Muscle layer of colon (tissue), 2 donors: ENCODE results near the gene SEC14L6.

Experiments used
- H3K27ac ChIP-seq: one replicate; pipeline ENCODE4 v1.7.0; 2013; ENCODE audit warnings: low read depth, mild to moderate bottlenecking, low read length, moderate library complexity
- H3K27me3 ChIP-seq, 2 donors: one replicate each; pipeline ENCODE4 v1.7.0; 2013; ENCODE audit warnings: low read length in 2 of 2, mild to moderate bottlenecking in 2 of 2; ENCODE audit not compliant: insufficient read depth in 2 of 2, control insufficient read depth in 1 of 2
- H3K36me3 ChIP-seq: one replicate; pipeline ENCODE4 v1.7.0; 2013; ENCODE audit warnings: mild to moderate bottlenecking, low read length; ENCODE audit not compliant: insufficient read depth
- H3K4me1 ChIP-seq: one replicate; pipeline ENCODE4 v1.7.0; 2013; ENCODE audit warnings: mild to moderate bottlenecking, low read length; ENCODE audit not compliant: insufficient read depth
- H3K4me3 ChIP-seq, 2 donors: one replicate each; pipeline ENCODE4 v1.7.0; 2013; ENCODE audit warnings: low read length in 2 of 2, low read depth in 1 of 2, mild to moderate bottlenecking in 1 of 2, moderate library complexity in 1 of 2
- H3K9ac ChIP-seq: one replicate; pipeline ENCODE4 v1.7.0; 2013; ENCODE audit warnings: low read length
- H3K9me3 ChIP-seq: one replicate; pipeline ENCODE4 v1.7.0; 2013; ENCODE audit warnings: mild to moderate bottlenecking, low read length
- donor health status: abdominal sarcoma.
- donor health status: Adenocarcinoma of cecum.

Gene SEC14L6

DNA sequence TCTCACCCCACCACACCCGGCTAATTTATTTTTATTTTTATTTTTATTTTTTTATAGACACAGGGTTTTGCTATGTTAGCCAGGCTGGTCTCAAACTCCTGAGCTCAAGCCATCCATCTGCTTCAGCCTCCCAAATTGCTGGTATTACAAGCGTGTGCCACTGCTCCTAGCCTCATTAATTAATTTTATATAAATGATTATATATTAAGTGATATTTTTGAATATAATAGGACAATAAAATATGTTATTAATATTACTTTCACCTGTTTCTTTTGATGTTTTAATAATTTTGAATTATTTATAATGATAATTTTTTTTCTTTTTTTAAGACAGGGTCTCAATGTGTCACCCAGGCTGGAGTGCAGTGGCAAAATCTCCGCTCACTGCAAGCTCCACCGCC lies 38.9 kb downstream of the SEC14L6 start:
- no peaks in the 10 kb centered on the region for H3K9me3 ChIP-seq
- H3K27me3 ChIP-seq, result peaks cover 0 to 23% of the 10 kb centered on the region in 2 donors
- H3K27ac ChIP-seq, result no peak overlapping the region

DNA sequence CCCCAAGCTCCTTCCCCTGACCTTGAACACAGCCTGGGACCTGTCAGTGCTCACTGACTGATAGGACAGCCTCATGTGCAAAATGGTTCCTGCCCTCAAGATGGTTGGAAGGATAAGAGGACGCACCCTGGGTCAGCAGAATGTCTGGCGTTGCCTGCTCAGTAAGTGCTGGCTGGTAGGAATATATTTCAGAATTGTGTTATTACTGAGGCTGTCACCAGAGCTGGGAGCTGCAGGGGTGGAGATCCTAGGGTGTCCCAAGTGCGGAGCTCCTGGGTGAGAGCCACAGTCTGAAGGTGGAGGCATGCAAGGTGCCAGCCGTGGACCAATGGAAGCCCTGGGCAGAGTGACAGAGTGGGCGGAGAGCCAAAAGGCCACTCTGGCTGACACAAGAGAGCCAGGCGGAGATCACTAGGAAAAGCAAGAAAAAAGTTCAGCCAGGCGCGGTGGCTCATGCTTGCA lies 40.0 kb downstream of the SEC14L6 start:
- Histone ChIP-seq H3K27me3 (peaks cover 6 to 23% of the 10 kb centered on the region in 2 donors), H3K9me3 (no peaks in the 10 kb centered on the region), H3K4me1 (no peaks in the 10 kb centered on the region), H3K4me3 (no peak overlapping the region), H3K9ac (no peak overlapping the region), H3K27ac (no peak overlapping the region), H3K36me3 (no peaks in the 10 kb centered on the region)

More for the DNA sequence above, 38.9 kb downstream of the SEC14L6 start:
- no peak overlapping the region for H3K9ac ChIP-seq
- H3K36me3 ChIP-seq, result no peaks in the 10 kb centered on the region
- no peaks in the 10 kb centered on the region for H3K4me1 ChIP-seq
- no peak overlapping the region for H3K4me3 ChIP-seq

DNA sequence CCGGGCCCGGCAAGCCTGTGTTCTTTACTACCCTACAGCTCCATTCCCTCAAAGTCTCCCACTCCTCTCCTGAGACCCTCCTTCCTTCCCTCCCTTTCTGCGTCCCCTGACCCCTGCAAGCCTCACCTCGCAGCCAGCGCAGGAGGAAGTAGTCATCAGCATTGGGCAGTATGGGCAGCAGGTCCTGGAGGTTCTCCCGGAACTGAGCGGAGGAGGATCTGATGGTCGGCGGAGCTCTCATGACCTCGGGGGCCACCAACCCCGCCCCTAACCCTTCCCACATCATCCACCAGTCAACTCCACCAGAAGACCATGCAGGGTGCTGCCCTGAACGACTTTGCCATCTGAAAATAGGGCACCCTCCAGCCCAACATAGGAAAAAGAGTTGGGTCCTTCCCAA lies 43.0 kb downstream of the SEC14L6 start:
- peaks cover 6 to 23% of the 10 kb centered on the region in 2 donors for H3K27me3 ChIP-seq
- no peaks in the 10 kb centered on the region for H3K9me3 ChIP-seq
- no peaks in the 10 kb centered on the region for H3K4me1 ChIP-seq
- no peak overlapping the region for H3K9ac ChIP-seq
- no peaks in the 10 kb centered on the region for H3K36me3 ChIP-seq
- H3K27ac ChIP-seq, result no peak overlapping the region
- H3K4me3 ChIP-seq, result no peak overlapping the region

DNA sequence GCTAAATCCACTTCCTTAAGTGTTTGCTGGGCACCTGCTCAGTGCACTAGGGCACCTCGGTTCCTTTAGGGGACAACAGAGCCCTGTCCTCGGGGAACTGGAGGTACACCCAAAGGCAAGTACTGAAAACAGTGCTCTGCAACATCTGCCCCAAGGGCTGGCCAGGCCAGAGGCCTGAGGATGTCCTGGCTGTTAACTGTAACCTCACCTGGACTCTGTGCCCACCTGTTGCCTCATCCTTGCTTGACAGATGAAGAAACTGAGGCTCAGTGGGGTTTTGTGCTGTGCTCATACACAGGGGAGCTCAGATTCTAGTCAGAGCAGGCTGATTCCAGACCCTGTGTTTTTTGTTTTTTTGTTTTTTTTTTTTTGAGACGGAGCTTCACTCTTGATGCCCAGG lies 43.6 kb downstream of the SEC14L6 start:
- no peak overlapping the region for H3K9ac ChIP-seq
- peaks cover 6 to 23% of the 10 kb centered on the region in 2 donors for H3K27me3 ChIP-seq

DNA sequence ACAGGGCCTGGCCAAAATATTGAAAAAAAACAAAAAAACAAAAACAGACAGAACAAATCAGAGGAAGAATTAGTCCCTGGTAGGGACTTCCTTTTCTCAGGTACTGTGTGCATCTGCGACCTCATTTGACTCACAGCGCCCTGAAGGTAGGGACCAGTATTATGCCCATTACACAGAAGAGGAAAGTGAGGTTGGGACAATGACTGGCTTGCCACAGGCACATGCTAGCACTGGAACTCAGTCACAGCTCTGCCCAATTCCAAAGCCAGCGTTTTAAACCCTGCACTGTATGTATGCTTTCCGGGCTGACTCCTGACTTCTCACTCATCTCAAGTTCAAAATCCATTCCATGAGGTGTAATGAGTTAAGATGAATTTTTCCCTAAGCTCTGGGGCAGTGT lies 44.4 kb downstream of the SEC14L6 start:
- Histone ChIP-seq H3K4me1 (no peaks in the 10 kb centered on the region), H3K36me3 (no peaks in the 10 kb centered on the region), H3K27me3 (peaks cover 6 to 23% of the 10 kb centered on the region in 2 donors), H3K4me3 (no peak overlapping the region), H3K9me3 (no peaks in the 10 kb centered on the region), H3K9ac (no peak overlapping the region), H3K27ac (no peak overlapping the region)

More for the DNA sequence above, 43.6 kb downstream of the SEC14L6 start:
- no peaks in the 10 kb centered on the region for H3K36me3 ChIP-seq
- H3K4me3 ChIP-seq, result no peak overlapping the region
- H3K27ac ChIP-seq, result no peak overlapping the region
- H3K4me1 ChIP-seq, result no peaks in the 10 kb centered on the region
- no peaks in the 10 kb centered on the region for H3K9me3 ChIP-seq

DNA sequence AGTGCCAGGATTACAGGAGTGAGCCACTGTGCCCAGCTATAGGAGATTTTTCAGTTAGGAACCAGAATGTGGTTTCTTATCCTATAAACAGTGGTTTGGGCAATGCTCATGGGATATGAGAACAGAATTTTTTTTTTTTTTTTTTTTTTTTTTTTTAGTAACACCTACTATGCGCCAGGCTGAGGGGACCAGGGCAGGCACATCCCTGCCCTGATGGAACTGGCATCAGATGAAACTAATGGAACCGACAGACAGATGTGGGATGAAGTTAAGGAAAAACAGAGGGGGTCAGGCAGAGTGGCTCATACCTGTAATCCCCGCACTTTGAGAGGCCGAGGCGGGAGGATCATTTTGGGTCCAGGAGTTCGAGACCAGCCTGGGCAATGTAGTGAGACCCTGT lies 45.9 kb downstream of the SEC14L6 start:
- no peaks in the 10 kb centered on the region for H3K9me3 ChIP-seq
- H3K27ac ChIP-seq, result no peak overlapping the region
- H3K27me3 ChIP-seq, result peaks cover 6 to 20% of the 10 kb centered on the region in 2 donors
- H3K9ac ChIP-seq, result no peak overlapping the region
- no peak overlapping the region for H3K4me3 ChIP-seq
- H3K36me3 ChIP-seq, result no peaks in the 10 kb centered on the region
- no peaks in the 10 kb centered on the region for H3K4me1 ChIP-seq

DNA sequence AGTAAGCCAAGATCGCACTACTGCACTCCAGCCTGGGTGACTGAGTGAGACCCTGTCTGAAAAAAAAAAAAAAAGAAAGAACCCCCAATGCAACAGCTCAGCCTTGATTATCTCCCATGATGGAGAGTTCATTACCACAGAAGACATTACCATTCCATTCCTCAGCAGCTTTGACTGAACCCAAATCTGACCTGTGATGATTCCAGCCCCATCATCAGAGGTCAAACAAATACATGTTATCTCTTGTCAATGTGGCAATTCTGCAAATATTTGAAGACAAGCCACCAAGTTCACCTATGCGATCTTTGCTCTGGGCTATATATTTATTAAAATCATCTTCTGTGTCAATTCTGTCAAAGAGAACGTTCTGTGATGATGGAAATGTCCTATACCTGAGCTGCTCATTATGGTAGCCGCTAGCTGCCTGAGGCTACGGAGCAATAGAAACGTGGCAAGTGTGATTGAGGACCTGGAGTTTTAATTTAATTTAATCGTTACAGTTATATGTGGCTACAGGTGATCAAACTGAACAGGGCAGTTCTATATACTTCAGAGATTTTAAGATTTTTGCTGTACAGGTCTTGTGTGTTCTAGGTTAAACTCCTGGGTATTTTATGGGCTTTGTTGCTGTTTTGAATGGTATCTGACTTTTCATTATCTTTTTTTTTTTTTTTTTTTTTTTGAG lies 48.9 kb downstream of the SEC14L6 start:
- H3K9me3 ChIP-seq, result no peaks in the 10 kb centered on the region
- no peaks in the 10 kb centered on the region for H3K36me3 ChIP-seq
- H3K27ac ChIP-seq, result no peak overlapping the region
- no peaks in the 10 kb centered on the region for H3K4me1 ChIP-seq
- no peak overlapping the region for H3K4me3 ChIP-seq
- H3K9ac ChIP-seq, result no peak overlapping the region
- peaks cover 0 to 6% of the 10 kb centered on the region in 2 donors for H3K27me3 ChIP-seq

DNA sequence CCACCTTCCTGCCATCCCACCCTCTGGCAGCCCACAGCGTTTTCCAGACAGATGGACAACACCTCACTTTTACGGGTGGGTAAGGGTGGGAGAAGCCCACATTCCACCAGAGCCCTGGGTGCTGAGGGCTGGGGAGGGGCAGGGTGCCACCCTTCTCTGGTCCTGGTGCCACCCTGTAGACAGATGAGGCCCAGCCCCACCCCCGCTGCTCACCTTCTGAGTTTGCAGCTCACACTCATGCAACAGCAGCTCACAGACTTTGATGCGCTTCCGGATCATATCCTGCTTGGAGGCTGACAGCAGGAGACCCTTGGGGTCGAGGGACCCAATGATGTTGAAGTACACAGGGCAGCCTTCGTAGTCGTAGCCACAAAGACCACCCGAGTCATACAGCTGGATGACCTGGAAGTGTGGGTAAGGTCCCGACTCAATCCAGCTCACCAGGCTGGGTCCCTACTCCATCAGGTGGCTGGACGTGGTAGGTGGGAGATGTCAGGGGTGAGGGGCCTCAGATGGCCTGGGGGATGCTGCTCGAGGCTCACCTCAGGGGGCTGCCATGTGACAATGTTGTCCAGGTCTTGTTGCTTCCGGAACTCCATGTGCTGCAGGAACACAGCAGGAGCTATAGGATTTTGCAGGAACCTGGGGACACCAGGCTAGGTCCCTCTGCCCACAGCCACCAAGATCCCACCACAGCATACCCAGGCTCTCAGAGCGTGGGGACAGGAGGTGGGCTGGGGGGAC lies 51.3 kb downstream of the SEC14L6 start:
- Histone ChIP-seq H3K9me3 (no peaks in the 10 kb centered on the region), H3K27ac (no peak overlapping the region), H3K9ac (no peak overlapping the region), H3K36me3 (no peaks in the 10 kb centered on the region), H3K4me3 (no peak overlapping the region), H3K4me1 (no peaks in the 10 kb centered on the region), H3K27me3 (no peaks in the 10 kb centered on the region)

DNA sequence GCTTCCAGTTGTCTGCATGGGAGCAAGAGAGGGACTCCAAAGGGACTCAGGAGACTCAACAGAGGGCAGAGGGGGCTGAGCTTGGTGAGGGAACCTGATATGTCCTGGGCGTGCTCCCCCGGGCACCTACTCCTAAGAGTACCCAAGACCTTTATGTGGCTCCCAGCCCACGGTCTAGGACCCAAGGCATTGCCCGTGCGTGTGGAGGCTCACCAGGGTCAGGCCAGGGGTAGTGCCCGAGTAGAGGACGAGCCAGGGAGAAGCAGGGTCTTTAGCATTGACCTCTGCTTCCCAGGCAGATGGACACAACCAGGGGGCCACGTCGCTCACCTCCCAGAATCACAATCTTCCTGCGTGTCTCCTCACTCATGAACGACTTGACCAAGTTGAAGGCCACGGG lies 54.4 kb downstream of the SEC14L6 start:
- Histone ChIP-seq H3K36me3 (no peaks in the 10 kb centered on the region), H3K27ac (no peak overlapping the region), H3K4me1 (no peaks in the 10 kb centered on the region), H3K4me3 (no peak overlapping the region), H3K27me3 (no peaks in the 10 kb centered on the region), H3K9me3 (no peaks in the 10 kb centered on the region), H3K9ac (no peak overlapping the region)

DNA sequence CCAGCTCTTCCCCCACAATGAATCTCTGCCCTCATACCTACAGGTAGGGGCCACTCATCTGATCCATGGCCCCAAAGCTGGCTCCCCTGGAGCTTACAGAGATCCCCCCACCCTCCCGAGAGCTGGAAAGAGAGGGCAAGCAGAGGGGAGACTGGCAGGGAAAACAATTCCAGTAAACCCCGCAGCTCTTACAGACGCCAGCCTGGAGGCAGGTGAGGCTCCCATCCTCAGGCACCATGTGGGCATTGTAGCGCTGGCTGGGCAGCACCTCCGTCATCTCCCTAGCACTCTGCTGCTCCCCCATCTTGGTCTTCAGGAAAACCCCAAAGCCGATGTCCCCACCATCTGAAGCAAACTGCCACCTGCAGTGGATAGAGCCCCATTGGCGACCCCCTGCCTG lies 55.2 kb downstream of the SEC14L6 start:
- no peak overlapping the region for H3K27ac ChIP-seq
- H3K4me3 ChIP-seq, result no peak overlapping the region
- no peaks in the 10 kb centered on the region for H3K9me3 ChIP-seq
- no peaks in the 10 kb centered on the region for H3K4me1 ChIP-seq
- no peak overlapping the region for H3K9ac ChIP-seq
- H3K36me3 ChIP-seq, result no peaks in the 10 kb centered on the region
- H3K27me3 ChIP-seq, result no peaks in the 10 kb centered on the region

DNA sequence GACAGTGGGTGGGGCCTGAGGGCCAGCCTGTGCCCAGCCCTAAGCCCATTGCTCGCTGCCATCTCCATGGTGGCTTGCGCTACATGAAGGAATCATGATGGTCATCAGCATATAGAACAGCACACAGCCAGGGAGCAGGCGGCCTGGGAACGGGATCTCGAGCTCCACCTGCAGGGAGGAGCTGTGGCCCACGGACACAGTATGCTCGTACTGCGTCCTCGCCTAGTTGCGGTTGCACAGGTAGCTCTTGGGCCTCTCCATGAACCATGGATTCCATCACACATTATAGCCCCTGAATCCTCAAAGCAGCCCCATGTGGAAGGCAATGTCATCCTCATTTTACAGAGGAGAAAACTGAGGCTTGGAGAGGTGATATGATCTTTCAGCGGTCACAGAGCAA lies 56.1 kb downstream of the SEC14L6 start:
- Histone ChIP-seq H3K27me3 (no peaks in the 10 kb centered on the region), H3K27ac (no peak overlapping the region), H3K4me3 (no peak overlapping the region), H3K9ac (no peak overlapping the region), H3K4me1 (no peaks in the 10 kb centered on the region), H3K36me3 (no peaks in the 10 kb centered on the region), H3K9me3 (no peaks in the 10 kb centered on the region)
